Activated T-cell treated with anti-CD3 and anti-CD28 coated beads, Interleukin-2, amount 50 U/mL, for 72 hours (primary cell): ENCODE measurements around the gene NXF1. TPM values are rescaled to one million over a fixed set of nuclear protein-coding genes. Genes with fewer than 3 reads are reported as not detected.
"Not testable (repeated sequence)": the region's sequence is repeated elsewhere in the genome, so short reads cannot be mapped to it uniquely, and the experiment has no call there.

Experiments used
- ATAC-seq, 2 donors: fragments of 150-1000 bp; cut with Tn5 transposase; replicated peaks in 1 of 2; 2 replicates each; pipeline ENCODE4 v1.10.0; 2021; ENCODE audit warnings: moderate library complexity in 2 of 2, mild to moderate bottlenecking in 1 of 2
- DNase-seq, 2 donors: peaks; one replicate each; pipeline ENCODE4 v3.0.0; 2021 to 2022; ENCODE audit warnings: mixed read lengths in 1 of 2
- H3K27ac Mint-ChIP-seq: one replicate; pipeline ENCODE4 v1.8.0; 2022; ENCODE audit warnings: mild to moderate bottlenecking, moderate library complexity, mixed read lengths
- H3K27me3 Mint-ChIP-seq: one replicate; pipeline ENCODE4 v1.8.0; 2022; ENCODE audit warnings: low read depth, mixed read lengths
- H3K36me3 Mint-ChIP-seq, 2 donors: one replicate each; pipeline ENCODE4 v1.8.0; 2022; ENCODE audit warnings: mixed read lengths in 2 of 2, mild to moderate bottlenecking in 1 of 2; ENCODE audit not compliant: insufficient read depth in 2 of 2
- H3K4me1 Mint-ChIP-seq: one replicate; pipeline ENCODE4 v1.8.0; 2022; ENCODE audit warnings: low read depth, mixed read lengths
- H3K4me3 Mint-ChIP-seq, 2 donors: one replicate each; pipeline ENCODE4 v1.8.0; 2022; ENCODE audit warnings: mild to moderate bottlenecking in 2 of 2, mixed read lengths in 2 of 2, moderate library complexity in 2 of 2
- H3K9me3 Mint-ChIP-seq, 2 donors: one replicate each; pipeline ENCODE4 v1.8.0; 2022; ENCODE audit warnings: mixed read lengths in 2 of 2
- total RNA-seq, 2 donors: library from RNA; stranded (reverse); gene quantifications; one replicate each; pipeline ENCODE4 v1.2.3, GENCODE V29; 2022

NXF1 gene
- total RNA-seq, 2 donors from 2014 or later: 117 to 131 TPM

- ATAC-seq: no peak
- peak; percentile 57 to 68 for DNase-seq
- H3K9me3 Mint-ChIP-seq: no peaks in the 10 kb centered on the region
- H3K27me3 Mint-ChIP-seq: no peaks in the 10 kb centered on the region
- H3K4me3 Mint-ChIP-seq: no peak overlapping the region
- peaks cover 36% of the 10 kb centered on the region for H3K4me1 Mint-ChIP-seq
- peaks cover 7 to 9% of the 10 kb centered on the region in 2 donors for H3K36me3 Mint-ChIP-seq
- H3K27ac Mint-ChIP-seq: no peak overlapping the region
Measured at GRCh38 chr11:62842171-62842741, 37.0 kb upstream of the NXF1 start.

GRCh38 chr11:62841361-62842170, 36.3 kb upstream of the NXF1 start:
- no peak overlapping the region for H3K27ac Mint-ChIP-seq
- H3K4me3 Mint-ChIP-seq: no peak overlapping the region
- DNase-seq (peak; percentile 83 to 87), ATAC-seq (peak; percentile 74 to 77)
- H3K4me1 Mint-ChIP-seq: peaks cover 40% of the 10 kb centered on the region
- H3K27me3 Mint-ChIP-seq: no peaks in the 10 kb centered on the region
- peaks cover 7 to 11% of the 10 kb centered on the region in 2 donors for H3K36me3 Mint-ChIP-seq
- H3K9me3 Mint-ChIP-seq: no peaks in the 10 kb centered on the region

- DNase-seq: peak; percentile 92 to 96
- Mint-ChIP-seq H3K4me1 (peaks cover 42% of the 10 kb centered on the region), H3K36me3 (peaks cover 7 to 11% of the 10 kb centered on the region in 2 donors)
- H3K4me3 Mint-ChIP-seq, H3K27me3 Mint-ChIP-seq, H3K9me3 Mint-ChIP-seq, H3K27ac Mint-ChIP-seq: not testable (repeated sequence)
- peak; percentile 43 to 52 for ATAC-seq
Measured at GRCh38 chr11:62840721-62841360, 35.6 kb upstream of the NXF1 start.

- no peak within 1 kb of the TSS for H3K4me3 Mint-ChIP-seq
- peak; percentile 28 to 33 for ATAC-seq
- H3K36me3 Mint-ChIP-seq: peaks cover 10 to 15% of the 10 kb centered on the region in 2 donors
- no peak within 1 kb of the TSS for H3K27ac Mint-ChIP-seq
- peaks cover 49% of the 10 kb centered on the region for H3K4me1 Mint-ChIP-seq
- no peaks in the 10 kb centered on the region for H3K27me3 Mint-ChIP-seq
- DNase-seq: peak; percentile 89 to 90
- no peaks in the 10 kb centered on the region for H3K9me3 Mint-ChIP-seq
Measured at GRCh38 chr11:62839050-62839945, 34.1 kb upstream of the NXF1 start, which contains the start of gene WDR74. WDR74 (minus strand) TSS chr11:62839590; CDS start chr11:62839570, 20 bp downstream.

- H3K36me3 Mint-ChIP-seq: peaks cover 12 to 24% of the 10 kb centered on the region in 2 donors
- peaks cover 57% of the 10 kb centered on the region for H3K4me1 Mint-ChIP-seq
Measured at GRCh38 chr11:62835336-62835735, 30.1 kb upstream of the NXF1 start.

GRCh38 chr11:62832336-62833234, 27.3 kb upstream of the NXF1 start, which contains the start of gene TEX54:
TEX54 (minus strand) TSS chr11:62832841.
- ATAC-seq (no peak), DNase-seq (no peak)
- Mint-ChIP-seq H3K27me3 (no peaks in the 10 kb centered on the region), H3K36me3 (peaks cover 8 to 23% of the 10 kb centered on the region in 2 donors), H3K4me1 (peaks cover 47% of the 10 kb centered on the region), H3K4me3 (peak within 1 kb of the TSS; percentile 87 to 100), H3K27ac (peak within 1 kb of the TSS; percentile 96), H3K9me3 (no peaks in the 10 kb centered on the region)

More at GRCh38 chr11:62835336-62835735, 30.1 kb upstream of the NXF1 start:
- no peaks in the 10 kb centered on the region for H3K27me3 Mint-ChIP-seq
- H3K9me3 Mint-ChIP-seq: no peaks in the 10 kb centered on the region
- H3K27ac Mint-ChIP-seq: no peak overlapping the region
- ATAC-seq: no peak
- H3K4me3 Mint-ChIP-seq: no peak overlapping the region
- DNase-seq: no peak

- peak within 1 kb of the TSS; percentile 87 to 100 for H3K4me3 Mint-ChIP-seq
- H3K27ac Mint-ChIP-seq: peak within 1 kb of the TSS; percentile 96
- H3K9me3 Mint-ChIP-seq: no peaks in the 10 kb centered on the region
- H3K4me1 Mint-ChIP-seq: peaks cover 41% of the 10 kb centered on the region
- H3K27me3 Mint-ChIP-seq: no peaks in the 10 kb centered on the region
- DNase-seq (peak; percentile 100), ATAC-seq (peak; percentile 90 to 93)
- peaks cover 9 to 26% of the 10 kb centered on the region in 2 donors for H3K36me3 Mint-ChIP-seq
Measured at GRCh38 chr11:62831520-62832335, 26.5 kb upstream of the NXF1 start, which contains the start of gene STX5. STX5 (minus strand) TSS chr11:62832051; CDS start chr11:62831243, 808 bp downstream.

GRCh38 chr11:62830904-62831519, 25.8 kb upstream of the NXF1 start:
- Mint-ChIP-seq H3K9me3 (no peaks in the 10 kb centered on the region), H3K4me3 (peak overlapping the region; percentile 87 to 100), H3K36me3 (peaks cover 9 to 24% of the 10 kb centered on the region in 2 donors), H3K27ac (peak overlapping the region; percentile 96), H3K4me1 (peaks cover 38% of the 10 kb centered on the region), H3K27me3 (no peaks in the 10 kb centered on the region)
- no peak for DNase-seq
- no peak for ATAC-seq

- not testable (repeated sequence) for H3K4me3 Mint-ChIP-seq, H3K27ac Mint-ChIP-seq, ATAC-seq, H3K27me3 Mint-ChIP-seq, H3K9me3 Mint-ChIP-seq, DNase-seq
- H3K36me3 Mint-ChIP-seq: peaks cover 6 to 35% of the 10 kb centered on the region in 2 donors
- peaks cover 21% of the 10 kb centered on the region for H3K4me1 Mint-ChIP-seq
Measured at GRCh38 chr11:62828130-62828529, 22.9 kb upstream of the NXF1 start.

GRCh38 chr11:62823677-62824076, 18.4 kb upstream of the NXF1 start:
- no peaks in the 10 kb centered on the region for H3K9me3 Mint-ChIP-seq

GRCh38 chr11:62817129-62817528, 11.9 kb upstream of the NXF1 start:
- H3K4me3 Mint-ChIP-seq: no peak overlapping the region
- peaks cover 0 to 16% of the 10 kb centered on the region in 2 donors for H3K36me3 Mint-ChIP-seq
- H3K27me3 Mint-ChIP-seq: no peaks in the 10 kb centered on the region
- ATAC-seq (no peak), DNase-seq (no peak)
- no peaks in the 10 kb centered on the region for H3K4me1 Mint-ChIP-seq
- H3K9me3 Mint-ChIP-seq: no peaks in the 10 kb centered on the region
- no peak overlapping the region for H3K27ac Mint-ChIP-seq

More at GRCh38 chr11:62823677-62824076, 18.4 kb upstream of the NXF1 start:
- H3K27me3 Mint-ChIP-seq: no peaks in the 10 kb centered on the region
- no peak for DNase-seq
- no peak overlapping the region for H3K27ac Mint-ChIP-seq
- H3K4me1 Mint-ChIP-seq: no peaks in the 10 kb centered on the region
- no peak for ATAC-seq
- no peak overlapping the region for H3K4me3 Mint-ChIP-seq
- H3K36me3 Mint-ChIP-seq: peaks cover 6 to 32% of the 10 kb centered on the region in 2 donors
